Activated CD8-positive, alpha-beta memory T cell treated with anti-CD3 and anti-CD28 coated beads, Interleukin-2, amount 50 U/mL, for 48 hours (primary cell): Measurements from ENCODE around the gene SNX21.
"Not testable (repeated sequence)": the region's sequence is repeated elsewhere in the genome, so short reads cannot be mapped to it uniquely, and the experiment has no call there.

Experiments
- DNase-seq: peaks from one replicate; pipeline ENCODE4 v3.0.0-alpha.2; 2020

Gene SNX21

GRCh38 chr20:45851501-45851900 lies 17.9 kb downstream of the SNX21 start:
- no peak for DNase-seq

GRCh38 chr20:45852326-45852725 lies 18.7 kb downstream of the SNX21 start:
- DNase-seq = no peak

- no peak for DNase-seq
These were observed 19.9 kb downstream of the SNX21 start for GRCh38 chr20:45853484-45853883.

- peak; percentile 87 for DNase-seq
These were observed 23.7 kb downstream of the SNX21 start, which contains the start of the genes ACOT8 and ZSWIM3 for GRCh38 chr20:45857114-45857881. Gene ACOT8 (minus strand): TSS chr20:45857392. CDS start chr20:45857315, 77 bp downstream. Gene ZSWIM3 (plus strand): TSS chr20:45857614. CDS start chr20:45857826, 212 bp downstream.

GRCh38 chr20:45857882-45858216 lies 24.2 kb downstream of the SNX21 start:
- DNase-seq = no peak

- no peak for DNase-seq
These were observed 26.3 kb downstream of the SNX21 start for GRCh38 chr20:45859916-45860315.

GRCh38 chr20:45860560-45861220 lies 27.1 kb downstream of the SNX21 start:
- no peak for DNase-seq

- DNase-seq = no peak
These were observed 27.8 kb downstream of the SNX21 start for GRCh38 chr20:45861221-45862075.

GRCh38 chr20:45863543-45864470 lies 30.2 kb downstream of the SNX21 start:
- no peak for DNase-seq

- no peak for DNase-seq
These were observed 32.9 kb downstream of the SNX21 start for GRCh38 chr20:45866454-45866853.

GRCh38 chr20:45867136-45867818 lies 33.7 kb downstream of the SNX21 start:
- DNase-seq = no peak

GRCh38 chr20:45867819-45868176 lies 34.2 kb downstream of the SNX21 start:
- no peak for DNase-seq

- DNase-seq = no peak
These were observed 39.0 kb downstream of the SNX21 start for GRCh38 chr20:45872626-45873025.

- DNase-seq = no peak
These were observed 40.0 kb downstream of the SNX21 start for GRCh38 chr20:45873409-45874103.

- DNase-seq = not testable (repeated sequence)
These were observed 40.5 kb downstream of the SNX21 start for GRCh38 chr20:45874104-45874481.

GRCh38 chr20:45874576-45874975 lies 41.0 kb downstream of the SNX21 start:
- no peak for DNase-seq

GRCh38 chr20:45878076-45878761 lies 44.6 kb downstream of the SNX21 start:
- DNase-seq = no peak

GRCh38 chr20:45880988-45881788 lies 47.6 kb downstream of the SNX21 start, which contains the start of gene ZSWIM1:
Gene ZSWIM1 (plus strand): TSS chr20:45881227. CDS start chr20:45882593, 1,366 bp downstream.
- peak; percentile 99 for DNase-seq

- no peak for DNase-seq
These were observed 49.0 kb downstream of the SNX21 start for GRCh38 chr20:45882469-45883099.
